Left ventricle myocardium superior (tissue), 1 donor: ENCODE measurements around the gene TSPAN5. TPM values are rescaled to one million over a fixed set of nuclear protein-coding genes. Genes with fewer than 3 reads are reported as not detected.

Experiments used
- ATAC-seq: fragments of 200-7000 bp; cut with Tn5 transposase; one replicate; pipeline ENCODE4 v1.9.1; 2020; ENCODE audit warnings: mild to moderate bottlenecking, moderate library complexity
- DNase-seq: peaks from one replicate; pipeline ENCODE4 v3.0.0-alpha.2; 2020
- intact Hi-C: fragments of 100-400 bp; cut with micrococcal nuclease; formaldehyde crosslinking; loops from one replicate; pipeline ENCODE4 v1.11.0; 2022
- total RNA-seq: library from RNA; stranded (reverse); fragmentation: NEBNext Ultra II Directional; extraction: Animal tissue kit (Norgen Biotek cat#: 25700); gene quantifications from one replicate; pipeline ENCODE4 v1.2.1, GENCODE V29; 2021
- donor health status: DM: no; HTN: yes; CAD: no; lungs with severe emphysema.

Gene TSPAN5
- total RNA-seq, 1 donor from 2014 or later: 3.7 TPM

DNA sequence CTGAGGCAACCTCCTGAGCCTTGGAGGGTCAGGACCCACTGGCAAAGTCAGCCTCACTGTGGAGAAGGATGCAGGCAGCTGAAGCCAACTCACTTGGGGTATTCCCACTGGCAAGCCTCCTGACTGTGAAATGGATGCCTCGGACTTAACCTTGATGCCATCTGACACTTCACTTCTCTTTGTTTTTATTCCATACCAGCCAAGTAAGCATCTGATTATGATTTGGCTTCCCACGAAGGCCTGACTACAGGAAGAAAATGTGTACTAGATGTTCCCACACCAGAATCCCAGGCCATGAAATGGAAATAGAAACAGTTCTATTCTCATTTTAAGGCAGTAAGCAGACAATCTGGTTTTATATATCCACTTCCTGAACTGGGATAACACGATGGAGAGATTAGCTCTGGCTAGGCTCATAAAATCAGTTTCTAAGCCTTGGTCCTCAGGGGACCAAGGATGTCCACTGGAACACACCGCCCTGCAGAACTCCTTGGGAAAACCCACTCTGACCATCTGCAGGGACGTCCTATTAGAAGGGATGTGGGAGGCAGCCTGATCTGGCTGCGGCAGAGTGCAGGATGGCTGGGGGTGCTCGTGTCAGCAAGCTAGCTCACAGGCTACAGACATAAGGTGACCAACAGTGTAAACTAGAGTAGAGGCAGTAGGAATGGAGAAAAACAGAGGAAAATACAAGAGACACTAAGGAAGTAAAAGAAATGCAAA, 89.3 kb downstream of the TSPAN5 start:
- intact Hi-C loops: no loop called here
- peak; percentile 66 for ATAC-seq

DNA sequence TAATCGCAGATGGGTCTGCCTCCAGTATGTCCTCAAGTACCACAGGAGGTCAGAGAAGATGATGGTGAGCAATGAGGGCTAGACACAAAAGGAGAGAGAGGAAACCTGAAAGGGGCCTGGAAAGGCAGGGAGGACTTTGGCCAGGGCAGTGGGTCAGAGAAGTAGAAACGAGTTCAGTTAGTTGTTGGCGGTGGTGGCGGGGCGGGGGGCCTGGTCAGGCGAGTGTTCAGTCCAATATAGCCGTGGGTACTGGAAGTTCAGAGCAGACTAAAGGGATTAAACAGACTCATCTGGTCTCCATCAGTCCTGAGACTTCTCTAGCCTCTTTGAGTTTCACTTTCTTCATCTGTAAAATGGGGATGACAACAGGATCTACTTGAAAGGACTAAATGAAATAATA, 90.8 kb downstream of the TSPAN5 start:
- no peak for ATAC-seq
- intact Hi-C loops: no loop called here
- DNase-seq: no peak

More for the DNA sequence above, 89.3 kb downstream of the TSPAN5 start:
- DNase-seq: no peak

DNA sequence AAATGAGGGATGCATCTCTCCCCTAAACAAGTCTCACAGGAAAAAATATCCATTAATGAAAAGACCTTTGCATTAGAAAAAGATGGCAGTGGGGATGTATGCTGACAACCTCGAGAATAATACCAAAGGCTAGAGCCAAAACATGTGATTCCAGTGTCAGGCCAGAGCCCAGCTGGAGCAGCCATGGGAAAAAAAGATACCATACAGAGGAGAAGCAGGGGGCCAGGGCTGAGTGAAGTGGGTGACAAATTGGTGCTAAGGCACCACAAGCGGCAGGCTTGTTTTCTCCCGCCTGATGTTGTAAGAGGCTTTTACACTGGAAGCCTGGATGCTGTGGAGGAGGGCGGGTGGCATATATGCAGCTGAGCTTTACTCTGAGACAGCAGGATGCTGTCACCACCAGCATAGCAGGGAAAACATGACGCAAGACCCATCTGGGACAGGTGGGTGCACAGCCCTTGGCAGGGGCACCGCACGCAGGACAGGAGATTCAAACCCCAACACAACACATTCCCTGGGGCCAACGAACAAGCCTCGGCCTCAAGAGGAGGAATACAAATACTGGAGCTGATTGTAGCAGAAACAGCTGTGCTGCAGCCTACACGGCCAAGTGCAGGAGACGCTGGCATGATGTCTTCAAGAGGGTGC, 91.9 kb downstream of the TSPAN5 start:
- intact Hi-C loops: no loop called here
- DNase-seq (no peak), ATAC-seq (peak; percentile 48)

DNA sequence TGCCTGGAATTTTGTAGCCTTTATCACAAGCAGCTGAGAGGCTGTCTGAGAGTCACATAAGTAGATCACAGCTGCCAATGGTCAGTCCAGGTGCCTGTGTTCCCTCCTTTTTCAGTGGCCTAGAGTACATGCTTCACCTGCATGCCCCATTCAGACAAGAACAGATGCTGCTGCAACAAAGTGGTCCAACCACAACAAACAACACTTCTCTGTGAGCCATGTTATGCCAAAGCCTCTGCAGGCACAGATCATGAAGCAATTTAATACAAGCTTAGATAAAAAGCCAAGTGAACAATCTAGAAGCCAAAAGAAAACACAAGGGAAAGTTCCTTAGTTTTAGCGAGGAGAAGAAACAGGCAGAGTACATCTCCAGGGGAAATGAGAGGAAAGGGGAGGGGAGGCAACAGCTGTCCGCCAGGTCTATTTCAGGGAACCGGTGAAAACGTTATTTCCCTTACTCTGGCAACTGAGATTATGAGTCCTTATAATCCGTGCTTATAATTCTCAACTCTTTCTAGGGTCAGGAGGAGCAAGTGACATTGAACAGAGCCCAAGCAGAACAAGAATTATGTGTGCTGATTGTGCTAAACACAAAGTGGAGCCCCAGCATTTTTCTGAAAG, 92.6 kb downstream of the TSPAN5 start:
- intact Hi-C loops: no loop called here
- ATAC-seq (peak; percentile 39), DNase-seq (no peak)

DNA sequence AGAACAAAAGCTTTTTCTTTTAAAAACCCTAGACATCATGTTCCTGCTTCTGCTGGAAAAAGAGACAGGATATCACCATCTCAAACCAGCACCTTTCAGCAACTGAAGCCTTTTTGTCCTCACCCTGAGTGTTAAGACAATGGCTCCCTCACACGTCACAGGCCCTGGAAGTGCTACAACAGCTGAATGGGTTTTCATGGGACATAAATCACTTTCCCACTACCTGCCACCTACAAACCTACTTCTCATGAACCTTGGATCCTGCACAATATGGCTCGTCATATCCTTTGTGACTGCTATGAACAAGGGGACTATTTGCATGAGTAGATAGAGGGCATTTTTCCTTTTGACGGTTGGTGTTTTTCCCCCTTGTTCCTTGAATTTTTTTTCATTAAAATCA, 93.6 kb downstream of the TSPAN5 start:
- ATAC-seq: no peak
- intact Hi-C loops: no loop called here

GRCh38 chr4:98560321-98560720, 98.1 kb downstream of the TSPAN5 start:
- DNase-seq (no peak), ATAC-seq (no peak)
- intact Hi-C loops: no loop called here

More for the DNA sequence above, 93.6 kb downstream of the TSPAN5 start:
- DNase-seq: no peak

DNA sequence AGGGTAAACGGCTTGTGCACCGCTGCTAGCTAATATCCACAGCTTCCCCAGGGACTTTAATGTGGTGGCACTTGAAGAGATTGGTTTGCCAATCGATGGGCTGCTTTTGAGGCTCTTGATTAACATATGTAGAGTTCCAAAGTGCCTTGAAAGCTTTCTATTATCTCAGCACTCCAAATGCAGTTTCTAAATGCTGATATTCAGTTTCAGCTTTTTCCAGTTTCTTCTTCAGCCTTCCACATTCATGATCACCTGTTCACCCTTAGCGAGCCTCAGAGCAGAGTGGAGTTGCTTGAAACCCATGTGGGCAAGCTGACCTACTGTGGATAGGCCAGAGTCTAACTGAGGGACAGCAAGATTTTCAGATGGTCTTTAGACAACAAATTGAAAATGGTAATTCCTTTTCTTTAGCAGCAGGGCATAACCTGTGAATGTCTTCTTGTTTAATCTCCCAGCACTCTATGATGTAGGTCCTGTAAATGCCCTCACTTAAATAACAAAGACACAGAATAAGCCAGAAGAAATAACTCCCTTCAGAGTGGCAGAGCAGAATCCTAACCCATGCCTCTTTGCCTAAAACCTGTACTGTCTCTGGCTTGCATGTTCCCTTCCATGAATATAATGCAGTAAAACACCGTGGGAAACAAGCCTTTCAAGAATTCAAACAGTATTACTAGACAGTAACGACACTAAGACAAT, 99.8 kb downstream of the TSPAN5 start:
- ATAC-seq (no peak), DNase-seq (no peak)
- intact Hi-C loops: no loop called here

DNA sequence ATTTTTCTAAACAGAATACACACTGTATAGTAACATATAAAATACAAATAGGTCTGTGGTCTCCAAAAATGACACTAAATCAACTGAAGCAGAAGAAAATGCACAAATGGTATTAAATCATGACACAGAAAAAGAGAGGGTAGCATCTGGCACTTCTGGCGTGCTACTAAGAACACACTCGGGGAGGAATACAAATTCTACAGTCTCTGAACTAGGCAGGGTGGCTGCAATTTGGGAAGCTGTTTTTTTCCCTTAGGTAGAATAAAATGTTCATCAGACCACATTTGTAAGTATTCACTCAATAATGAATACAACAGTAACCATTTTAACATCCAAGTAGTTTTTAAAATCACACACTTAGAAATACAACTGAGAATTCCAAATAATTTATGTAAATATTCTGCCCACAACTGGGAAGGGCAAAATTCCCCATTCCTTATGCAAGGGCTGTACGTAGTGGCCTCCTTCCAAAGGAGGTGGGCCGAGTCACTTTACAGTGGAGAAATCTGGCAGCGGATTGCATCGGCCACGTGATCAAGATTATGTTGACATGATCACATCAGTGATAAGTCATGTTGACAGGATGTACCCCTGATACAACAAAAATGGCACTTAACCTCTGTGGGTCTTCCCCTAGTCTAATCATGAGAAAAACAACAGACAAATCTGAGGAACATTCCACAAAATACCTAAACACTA, 101.1 kb downstream of the TSPAN5 start:
- DNase-seq: no peak
- intact Hi-C loops: no loop called here
- ATAC-seq: no peak

DNA sequence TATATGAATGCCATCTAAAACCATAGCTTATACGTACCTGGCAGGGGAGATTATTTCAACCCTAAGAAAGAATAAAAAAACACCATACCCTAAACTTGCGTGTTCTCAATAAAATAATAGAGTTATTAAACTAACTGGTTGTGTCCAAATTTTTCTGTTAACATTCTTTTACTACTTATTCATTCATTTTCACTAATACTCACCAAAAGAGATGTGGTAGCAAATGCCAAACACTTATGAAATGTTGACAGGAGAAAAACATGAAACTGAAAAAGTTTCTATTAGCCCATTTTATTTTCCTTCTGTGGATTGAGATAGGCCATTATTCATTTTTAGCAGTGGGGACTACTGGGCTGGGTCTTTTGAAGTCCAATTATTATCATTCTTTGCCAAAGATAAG, 102.0 kb downstream of the TSPAN5 start:
- intact Hi-C loops: no loop called here
- no peak for ATAC-seq
- no peak for DNase-seq

DNA sequence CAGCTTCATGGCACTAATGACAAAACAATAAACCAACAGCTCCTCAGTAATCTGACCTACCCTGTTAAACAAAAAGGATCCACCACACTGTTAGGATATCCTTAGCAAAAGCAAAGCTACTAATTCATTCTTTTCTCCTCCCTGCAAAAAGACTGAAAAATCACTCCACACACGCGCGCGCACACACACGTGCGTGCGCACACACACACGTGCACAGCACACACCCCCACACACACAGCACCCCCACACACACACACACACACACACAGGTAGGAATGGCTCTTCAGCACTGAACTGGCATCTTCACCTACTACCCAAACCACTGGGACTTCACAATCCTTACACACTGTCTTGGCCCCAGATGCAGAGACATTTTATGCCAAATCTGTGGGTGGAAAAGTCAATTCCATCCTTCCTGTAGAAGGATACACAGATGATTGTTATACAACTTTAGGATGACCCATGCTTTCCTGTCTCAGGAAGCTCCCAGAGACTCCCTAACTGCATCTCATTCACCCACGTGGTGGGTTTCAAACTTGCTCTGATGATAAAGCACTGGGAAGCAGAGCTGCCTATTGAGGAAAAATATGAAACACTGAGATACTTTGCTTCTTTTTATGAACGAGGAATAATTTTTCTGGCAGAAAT, 102.5 kb downstream of the TSPAN5 start:
- intact Hi-C loops: no loop called here
- ATAC-seq (no peak), DNase-seq (no peak)

DNA sequence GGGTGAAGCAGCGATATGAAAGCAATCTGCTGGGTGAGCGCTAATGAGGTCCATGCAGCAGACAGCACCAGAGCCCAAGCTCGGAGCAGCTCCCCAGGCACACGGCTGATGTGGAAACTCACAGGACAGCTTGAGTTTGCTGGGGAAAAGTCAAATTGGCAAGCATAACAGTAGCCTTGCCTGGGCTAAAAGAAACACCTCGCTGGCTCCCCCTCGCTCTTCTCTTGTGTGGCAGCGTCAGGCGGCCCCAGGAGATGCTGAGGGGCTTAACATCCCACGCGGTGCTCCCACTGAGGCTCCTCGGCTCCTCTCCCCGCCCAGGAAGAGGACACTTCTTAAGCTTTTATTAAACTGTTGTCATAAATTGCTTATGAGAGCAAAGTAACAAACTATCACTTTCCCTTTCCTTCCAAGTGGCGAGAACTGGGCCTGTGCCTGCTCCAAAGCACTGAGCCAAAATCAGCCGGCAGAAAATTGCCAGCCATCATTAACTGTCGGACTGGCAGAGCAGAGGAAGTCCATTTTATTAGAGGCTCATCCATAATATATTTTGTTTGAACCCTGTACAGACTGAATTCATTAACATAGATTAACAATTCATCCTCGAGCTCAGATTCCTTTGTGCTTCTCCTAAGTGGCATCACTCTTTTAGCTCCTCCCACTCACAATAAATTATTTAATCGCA, 111.4 kb downstream of the TSPAN5 start:
- peak; percentile 46 for DNase-seq
- peak; percentile 80 for ATAC-seq
- intact Hi-C loops: no loop called here

DNA sequence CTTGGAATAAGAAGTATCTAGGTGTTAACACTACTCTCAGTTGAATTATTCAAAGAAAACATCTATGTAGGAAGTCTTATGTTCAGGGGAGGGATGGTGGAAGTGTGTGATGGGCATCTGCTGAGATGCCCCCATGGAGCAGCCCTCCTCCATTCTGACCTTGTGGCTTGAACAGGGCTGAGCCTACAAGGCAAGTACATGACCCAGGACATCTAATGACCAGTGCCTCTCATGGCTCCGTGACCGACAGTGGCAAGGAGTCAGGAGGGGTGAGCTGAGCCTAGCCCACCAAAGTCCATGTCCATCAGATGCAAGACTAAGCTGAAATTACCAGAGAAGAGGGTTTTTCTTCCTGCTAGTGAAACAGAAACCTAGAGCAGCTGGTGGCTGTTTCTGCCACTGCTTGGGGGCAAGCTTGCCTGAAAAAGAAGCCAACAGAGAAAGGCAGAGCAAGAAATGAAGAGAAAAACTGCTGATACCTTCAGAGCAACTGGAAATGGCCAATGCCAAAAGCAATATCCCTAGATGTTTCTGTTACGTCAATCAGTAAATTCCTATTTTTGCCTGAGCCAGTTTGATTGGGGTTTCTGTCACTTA, 113.5 kb downstream of the TSPAN5 start:
- intact Hi-C loops: no loop called here
- no peak for DNase-seq
- no peak for ATAC-seq

GRCh38 chr4:98544141-98544817, 114.1 kb downstream of the TSPAN5 start:
- intact Hi-C loops: no loop called here

GRCh38 chr4:98542011-98542410, 116.4 kb downstream of the TSPAN5 start:
- DNase-seq (no peak), ATAC-seq (no peak)
- intact Hi-C loops: no loop called here

More at GRCh38 chr4:98544141-98544817, 114.1 kb downstream of the TSPAN5 start:
- DNase-seq (no peak), ATAC-seq (no peak)

DNA sequence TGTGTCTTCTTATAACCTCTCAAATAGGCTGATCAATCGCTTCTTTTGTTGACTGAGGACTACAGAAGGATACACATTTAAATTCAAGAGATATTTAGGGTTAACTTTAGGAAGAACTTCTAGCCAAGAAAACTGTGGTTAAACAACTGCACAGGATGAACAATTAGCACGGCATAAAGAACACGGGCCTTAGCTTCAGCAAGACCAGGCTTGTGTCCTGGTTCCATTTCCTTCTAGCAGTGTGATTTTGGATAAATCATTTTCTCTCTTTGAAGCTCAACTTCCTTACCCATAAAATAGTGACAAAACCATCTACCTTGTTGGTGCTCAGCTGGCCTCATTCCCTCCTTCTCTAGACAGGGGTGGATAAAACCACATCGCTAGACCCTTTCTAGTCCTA, 117.6 kb downstream of the TSPAN5 start:
- intact Hi-C loops: no loop called here
- DNase-seq (no peak), ATAC-seq (no peak)

GRCh38 chr4:98539741-98540140, 118.7 kb downstream of the TSPAN5 start:
- DNase-seq: no peak

GRCh38 chr4:98539299-98539698, 119.1 kb downstream of the TSPAN5 start:
- ATAC-seq (no peak), DNase-seq (no peak)
- intact Hi-C loops: no loop called here

More at GRCh38 chr4:98539741-98540140, 118.7 kb downstream of the TSPAN5 start:
- no peak for ATAC-seq
- intact Hi-C loops: no loop called here
